ENCODE measurements around the gene SBNO1.
A peak's percentile ranks its signal among the peaks of the same experiment; 100 is the strongest.

The SBNO1 gene

DNA sequence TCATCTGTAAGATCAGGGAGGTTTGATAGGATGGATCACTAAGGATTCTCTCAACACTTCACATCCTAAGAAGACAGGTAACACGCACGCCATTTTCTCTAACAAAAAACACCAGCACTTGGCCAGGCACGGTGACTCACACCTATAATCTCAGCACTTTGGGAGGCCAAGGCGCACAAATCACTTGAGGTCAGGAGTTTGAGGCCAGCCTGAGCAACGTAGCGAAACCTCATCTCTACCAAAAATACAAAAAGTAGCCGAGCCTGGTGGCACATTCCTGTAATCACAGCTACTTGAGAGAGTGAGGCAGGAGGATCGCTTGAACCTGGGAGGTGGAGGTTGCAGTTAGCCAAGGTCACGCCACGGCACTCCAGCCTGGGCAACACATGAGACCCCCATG is 82.5 kb downstream of the SBNO1 start:
- ATAC-seq = no peak
- no peaks in the 10 kb centered on the region for H3K27me3 Mint-ChIP-seq
- no peaks in the 10 kb centered on the region for H3K36me3 Mint-ChIP-seq (ENCODE audit: low read depth)
- H3K27ac Mint-ChIP-seq = no peak overlapping the region
- H3K4me1 Mint-ChIP-seq = peaks cover 6% of the 10 kb centered on the region
- H3K9me3 Mint-ChIP-seq = no peaks in the 10 kb centered on the region
- no peak for DNase-seq
- H3K4me3 Mint-ChIP-seq = no peak overlapping the region

DNA sequence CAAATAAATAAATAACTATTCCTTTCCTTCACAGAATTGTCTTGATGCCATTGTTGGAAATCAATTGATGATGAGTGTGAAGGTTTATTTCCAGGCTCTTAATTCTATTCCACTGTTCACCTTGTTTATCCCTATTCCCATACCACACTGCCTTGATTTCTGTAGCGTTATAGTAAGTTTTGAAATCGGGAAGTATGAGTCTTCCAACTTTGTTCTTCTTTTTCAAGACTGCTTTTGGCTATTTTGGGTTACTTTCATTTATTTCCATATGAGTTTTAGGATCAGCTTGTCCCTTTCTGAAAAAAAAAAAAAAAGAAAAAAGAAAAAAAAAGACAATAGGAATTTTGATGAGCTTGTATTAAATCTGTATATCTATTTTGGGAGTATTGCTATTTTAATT is 83.7 kb downstream of the SBNO1 start:
- Mint-ChIP-seq H3K4me1 (peaks cover 6% of the 10 kb centered on the region), H3K9me3 (no peaks in the 10 kb centered on the region), H3K27ac (no peak overlapping the region), H3K4me3 (no peak overlapping the region), H3K27me3 (no peaks in the 10 kb centered on the region), H3K36me3 (ENCODE audit: low read depth) (no peaks in the 10 kb centered on the region)
- no peak for ATAC-seq
- no peak for DNase-seq

DNA sequence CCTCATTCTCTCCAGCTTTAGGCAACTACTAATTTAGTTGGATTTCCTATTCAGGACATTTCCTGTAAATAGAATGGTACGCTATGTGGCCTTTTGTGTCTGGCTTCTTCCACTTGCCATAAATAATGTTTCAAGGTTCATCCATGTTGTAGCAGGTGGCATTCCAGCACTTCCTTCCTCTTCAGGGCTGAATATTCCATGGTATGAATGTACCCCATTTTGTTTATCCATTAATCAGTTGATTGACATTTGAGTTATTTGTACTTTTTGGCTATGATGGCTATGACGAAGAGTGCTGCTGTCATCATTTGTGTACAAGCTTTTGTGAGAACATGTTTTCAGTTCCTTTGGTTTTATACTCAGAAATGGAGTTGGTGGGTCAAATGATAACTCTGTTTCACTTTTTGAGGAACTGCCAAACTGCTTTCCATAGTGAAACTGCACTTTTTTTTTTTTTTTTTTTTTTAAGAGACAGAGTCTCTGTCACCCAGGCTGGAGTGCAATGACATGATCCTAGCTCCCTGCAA is 86.5 kb downstream of the SBNO1 start:
- no peak overlapping the region for H3K27ac Mint-ChIP-seq
- DNase-seq (no peak), ATAC-seq (peak; percentile 43)
- H3K4me3 Mint-ChIP-seq = no peak overlapping the region
- peaks cover 6% of the 10 kb centered on the region for H3K4me1 Mint-ChIP-seq
- no peaks in the 10 kb centered on the region for H3K27me3 Mint-ChIP-seq
- no peaks in the 10 kb centered on the region for H3K9me3 Mint-ChIP-seq
- H3K36me3 Mint-ChIP-seq (ENCODE audit: low read depth) = no peaks in the 10 kb centered on the region

DNA sequence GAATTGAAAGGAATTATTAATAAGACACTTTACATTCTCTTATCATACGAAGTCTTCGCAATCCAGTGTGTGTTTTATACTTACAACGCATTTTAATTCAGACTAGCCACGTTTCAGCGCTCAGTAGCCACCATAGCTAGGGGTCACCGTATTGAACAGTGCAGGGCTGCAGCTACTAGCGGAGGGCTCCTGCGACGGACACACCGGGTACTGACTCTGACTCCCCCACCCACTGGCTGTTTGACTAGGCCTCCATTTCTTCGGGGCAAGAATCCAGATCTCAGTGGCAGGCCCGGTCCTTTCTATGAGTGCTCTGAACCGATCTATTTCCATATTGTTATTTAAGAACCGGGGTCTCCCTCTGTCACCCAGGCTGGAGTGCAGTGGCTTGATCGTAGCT is 91.5 kb downstream of the SBNO1 start:
- Mint-ChIP-seq H3K9me3 (no peaks in the 10 kb centered on the region), H3K4me3 (peak overlapping the region; percentile 70), H3K4me1 (peaks cover 22% of the 10 kb centered on the region), H3K27me3 (no peaks in the 10 kb centered on the region), H3K27ac (no peak overlapping the region), H3K36me3 (ENCODE audit: low read depth) (no peaks in the 10 kb centered on the region)
- no peak for ATAC-seq
- DNase-seq = no peak

DNA sequence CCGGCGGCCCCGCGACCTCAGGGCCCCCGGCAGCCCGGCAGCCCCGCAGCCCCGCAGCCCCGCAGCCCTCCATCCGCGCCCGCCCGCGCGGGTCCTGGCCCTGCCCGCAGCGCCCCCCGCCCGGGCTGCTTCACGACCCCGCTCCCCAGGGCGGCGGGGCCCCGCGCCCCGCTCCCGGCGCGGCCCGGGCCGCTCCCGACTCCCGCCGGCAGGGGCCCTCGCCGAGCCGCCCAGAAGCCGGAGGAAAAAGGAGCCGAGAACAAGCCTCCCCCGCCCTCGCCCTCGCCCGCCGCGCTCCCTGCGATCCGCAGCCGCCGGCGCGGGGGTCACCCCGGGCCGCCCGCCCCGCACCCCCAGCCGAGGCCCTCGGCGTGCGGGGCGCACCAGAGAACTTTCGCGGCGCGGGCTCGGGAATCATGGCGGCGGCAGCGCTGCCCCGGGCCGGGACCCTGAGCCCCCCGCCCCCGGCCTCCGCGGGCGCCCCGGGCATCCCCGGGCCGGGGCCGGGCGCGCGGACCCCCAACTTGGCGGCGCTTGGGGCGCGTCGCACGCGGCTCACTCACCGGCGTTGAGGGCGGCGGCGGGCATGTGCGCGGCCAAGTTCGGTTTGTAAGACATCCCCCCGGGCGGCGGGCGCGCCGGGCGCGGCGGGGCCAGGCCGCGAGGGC is 93.5 kb downstream of the SBNO1 start:
- H3K4me1 Mint-ChIP-seq = peaks cover 19% of the 10 kb centered on the region
- no peaks in the 10 kb centered on the region for H3K27me3 Mint-ChIP-seq
- H3K36me3 Mint-ChIP-seq (ENCODE audit: low read depth) = peaks cover 2% of the 10 kb centered on the region
- DNase-seq (peak; percentile 79), ATAC-seq (peak; percentile 65)
- no peak overlapping the region for H3K27ac Mint-ChIP-seq
- H3K4me3 Mint-ChIP-seq = no peak overlapping the region
- H3K9me3 Mint-ChIP-seq = no peaks in the 10 kb centered on the region

DNA sequence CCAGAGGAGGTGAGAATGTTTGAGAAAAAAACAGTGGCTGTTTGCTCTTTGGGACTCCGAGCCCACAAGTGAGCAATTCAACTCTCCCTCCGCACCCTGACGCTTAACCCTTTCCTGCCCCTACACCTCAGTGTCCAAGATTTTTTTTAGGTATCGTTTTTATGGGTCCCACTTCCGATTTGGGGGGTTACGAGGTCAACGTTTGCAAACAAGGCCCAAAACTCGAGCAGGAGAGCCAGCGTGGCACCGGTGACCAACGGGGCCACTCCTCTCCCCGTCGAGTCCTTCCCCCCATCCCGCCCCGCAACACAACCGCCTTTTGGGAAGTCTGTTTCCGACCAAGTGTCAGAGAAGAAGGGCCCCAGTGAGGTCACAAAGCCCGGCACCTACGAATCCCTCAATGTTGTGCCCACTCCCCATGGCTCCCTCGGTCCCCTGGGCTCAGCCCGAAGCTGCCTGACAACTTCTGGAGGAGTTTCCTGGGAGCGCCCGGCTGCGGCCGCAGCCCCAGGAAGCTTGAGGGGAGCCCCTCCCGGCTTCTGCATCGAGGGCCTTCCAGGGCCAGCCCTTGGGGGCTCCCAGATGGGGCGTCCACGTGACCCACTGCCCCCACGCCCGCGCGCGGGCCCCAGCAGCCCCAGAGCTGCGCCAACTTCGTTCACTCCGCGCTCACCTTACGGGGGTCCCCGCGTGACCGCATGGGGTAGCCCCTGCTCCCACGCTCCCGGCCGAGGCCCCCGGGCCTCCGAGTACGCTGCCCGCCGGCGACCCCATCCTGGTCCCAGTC is 94.2 kb downstream of the SBNO1 start:
- H3K27ac Mint-ChIP-seq = peak overlapping the region; percentile 90
- DNase-seq (peak; percentile 43), ATAC-seq (peak; percentile 33)
- peak overlapping the region; percentile 89 for H3K4me3 Mint-ChIP-seq
- H3K36me3 Mint-ChIP-seq (ENCODE audit: low read depth) = peaks cover 4% of the 10 kb centered on the region
- H3K4me1 Mint-ChIP-seq = peaks cover 19% of the 10 kb centered on the region
- no peaks in the 10 kb centered on the region for H3K9me3 Mint-ChIP-seq
- no peaks in the 10 kb centered on the region for H3K27me3 Mint-ChIP-seq

DNA sequence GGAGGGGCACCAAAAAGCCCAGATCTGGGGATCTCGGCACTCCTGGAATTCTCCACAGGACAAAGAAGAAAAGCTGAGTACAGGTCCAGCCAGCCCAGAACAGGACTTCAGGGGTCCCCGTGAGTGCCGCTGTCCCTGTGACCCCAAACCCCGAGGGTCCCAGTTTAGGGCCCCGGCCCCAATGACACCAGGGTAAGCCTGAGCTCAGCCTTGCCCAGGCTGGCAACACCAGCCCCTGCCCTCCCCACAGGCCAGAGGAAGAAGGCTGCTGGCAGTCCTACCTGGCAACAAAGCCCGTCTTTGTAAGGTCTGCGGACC is 94.8 kb downstream of the SBNO1 start:
- Mint-ChIP-seq H3K4me1 (peaks cover 19% of the 10 kb centered on the region), H3K27me3 (no peaks in the 10 kb centered on the region), H3K9me3 (no peaks in the 10 kb centered on the region), H3K4me3 (peak overlapping the region; percentile 89), H3K27ac (peak overlapping the region; percentile 90), H3K36me3 (ENCODE audit: low read depth) (peaks cover 4% of the 10 kb centered on the region)
- DNase-seq (no peak), ATAC-seq (no peak)

DNA sequence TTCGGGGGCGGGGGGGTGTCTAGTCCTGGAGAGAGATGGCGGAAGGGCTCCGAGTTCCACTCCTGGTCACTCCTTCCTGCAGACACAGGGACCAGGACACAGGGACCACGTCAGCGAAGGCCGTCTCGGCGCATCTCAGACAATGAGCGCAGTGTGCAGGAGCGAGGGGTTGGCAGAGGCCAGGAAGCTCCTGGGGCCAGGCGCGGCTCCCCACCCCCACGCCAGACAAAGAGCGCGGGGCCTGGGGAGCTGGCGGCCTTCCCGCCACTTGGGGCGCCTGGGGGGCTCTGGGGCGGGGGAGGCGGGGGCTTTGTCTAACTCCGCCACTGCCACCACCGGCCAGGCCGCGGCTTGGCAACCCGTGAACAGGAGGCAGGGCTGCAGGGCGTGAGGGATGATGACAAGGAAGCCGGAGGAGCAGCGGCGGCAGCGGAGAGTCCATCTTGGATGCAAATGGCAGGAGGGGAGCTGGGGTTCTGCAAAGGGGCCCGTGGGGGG is 95.2 kb downstream of the SBNO1 start:
- ATAC-seq (peak; percentile 26), DNase-seq (peak; percentile 49)
- Mint-ChIP-seq H3K4me1 (peaks cover 20% of the 10 kb centered on the region), H3K4me3 (peak overlapping the region; percentile 89), H3K27ac (peak overlapping the region; percentile 80), H3K9me3 (no peaks in the 10 kb centered on the region), H3K27me3 (no peaks in the 10 kb centered on the region), H3K36me3 (ENCODE audit: low read depth) (peaks cover 6% of the 10 kb centered on the region)

DNA sequence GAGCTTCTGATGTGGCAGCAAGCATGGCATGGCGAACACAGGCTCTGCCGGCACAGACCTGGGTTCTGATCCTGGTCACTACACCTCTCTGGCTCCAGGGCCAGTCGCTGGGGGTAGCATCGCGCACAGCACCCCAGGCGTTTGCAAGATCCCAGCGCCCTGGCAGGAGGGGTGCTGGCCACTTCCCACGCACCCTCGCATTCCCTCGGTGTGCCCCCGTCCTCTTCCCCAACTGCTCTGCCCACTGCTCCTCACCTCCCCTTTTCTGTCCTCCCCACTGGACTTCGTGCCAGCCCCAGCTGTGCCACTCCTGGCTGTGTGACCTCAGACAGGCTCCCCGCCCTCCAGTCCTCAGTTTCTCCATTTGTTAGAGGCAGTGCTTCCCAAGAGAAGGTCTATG is 95.8 kb downstream of the SBNO1 start:
- Mint-ChIP-seq H3K4me1 (peaks cover 20% of the 10 kb centered on the region), H3K27ac (peak overlapping the region; percentile 80), H3K9me3 (no peaks in the 10 kb centered on the region), H3K27me3 (no peaks in the 10 kb centered on the region), H3K4me3 (peak overlapping the region; percentile 89), H3K36me3 (ENCODE audit: low read depth) (peaks cover 7% of the 10 kb centered on the region)
- no peak for DNase-seq
- ATAC-seq = no peak

DNA sequence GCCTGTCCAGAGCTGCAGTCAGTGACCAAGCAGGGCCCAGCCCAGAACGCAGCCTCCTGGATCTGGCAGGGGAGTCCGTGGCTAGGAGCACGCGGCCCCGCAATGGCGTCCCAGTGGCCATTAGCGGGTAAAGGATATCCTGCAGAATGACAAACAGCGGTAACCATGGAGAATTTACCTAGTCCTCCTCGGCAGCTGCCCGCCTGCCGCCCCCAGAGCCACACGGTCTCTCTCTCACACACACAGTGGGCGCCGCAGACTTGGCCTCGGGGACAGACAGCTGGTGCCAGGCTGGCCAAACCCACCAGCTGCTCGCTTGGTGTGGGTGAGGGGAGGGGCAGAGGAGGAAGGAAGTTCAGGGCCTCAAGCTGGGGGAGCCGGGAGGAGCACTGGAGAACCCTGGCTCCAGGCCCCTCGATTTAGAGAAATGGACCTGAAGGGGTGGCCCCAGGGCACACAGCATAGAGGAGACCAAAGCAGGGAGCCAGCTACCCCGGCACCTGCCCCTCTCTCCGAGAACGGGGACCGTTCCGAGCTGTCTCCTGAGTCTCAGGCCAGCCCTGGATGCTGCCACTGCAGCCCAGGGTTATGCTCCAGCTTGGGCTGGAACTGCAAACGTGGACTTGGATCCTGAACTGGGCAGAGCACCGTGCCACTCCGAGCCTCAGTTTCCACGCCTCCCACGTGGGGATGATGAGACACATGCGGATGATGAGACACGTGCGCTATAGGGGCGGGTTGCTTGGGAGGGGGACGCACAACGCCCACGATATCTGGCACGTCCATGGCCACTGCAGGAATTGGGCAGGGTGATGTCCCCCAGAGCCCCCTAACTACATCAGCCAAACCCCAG is 96.4 kb downstream of the SBNO1 start:
- Mint-ChIP-seq H3K4me1 (peaks cover 20% of the 10 kb centered on the region), H3K27me3 (no peaks in the 10 kb centered on the region), H3K36me3 (ENCODE audit: low read depth) (peaks cover 10% of the 10 kb centered on the region), H3K9me3 (no peaks in the 10 kb centered on the region), H3K27ac (peak overlapping the region; percentile 60), H3K4me3 (peak overlapping the region; percentile 57)
- DNase-seq (no peak), ATAC-seq (no peak)

DNA sequence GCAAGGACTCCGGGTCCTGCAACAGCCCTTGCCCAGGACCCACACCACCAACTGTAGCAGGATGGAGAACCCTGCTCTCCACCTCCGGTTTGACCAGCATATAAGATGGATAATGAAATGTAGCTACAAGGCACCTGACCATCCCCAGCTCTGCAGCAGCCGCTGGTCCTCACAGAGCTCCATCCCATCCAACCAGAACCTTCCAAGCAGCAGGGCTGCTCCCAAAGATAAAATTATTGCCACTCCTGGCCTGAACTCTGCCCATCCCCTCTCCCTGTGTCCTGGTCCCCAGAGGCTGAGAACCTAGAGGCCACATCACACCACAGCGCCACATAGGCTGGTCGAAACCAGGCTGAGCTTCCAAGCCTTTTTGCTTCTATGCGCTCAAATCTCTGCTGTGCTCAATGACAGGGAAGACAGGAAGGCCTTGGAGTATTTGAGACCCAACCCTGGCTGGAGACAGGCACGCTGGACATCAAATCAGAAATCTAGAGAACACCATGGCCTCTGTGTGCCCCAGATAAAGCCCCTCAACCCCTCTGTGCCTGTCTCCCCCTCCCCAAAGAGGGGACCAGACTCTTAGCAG is 97.2 kb downstream of the SBNO1 start:
- H3K36me3 Mint-ChIP-seq (ENCODE audit: low read depth) = peaks cover 12% of the 10 kb centered on the region
- peaks cover 18% of the 10 kb centered on the region for H3K4me1 Mint-ChIP-seq
- H3K27me3 Mint-ChIP-seq = no peaks in the 10 kb centered on the region
- ATAC-seq (no peak), DNase-seq (no peak)
- peak overlapping the region; percentile 60 for H3K27ac Mint-ChIP-seq
- H3K4me3 Mint-ChIP-seq = no peak overlapping the region
- no peaks in the 10 kb centered on the region for H3K9me3 Mint-ChIP-seq

DNA sequence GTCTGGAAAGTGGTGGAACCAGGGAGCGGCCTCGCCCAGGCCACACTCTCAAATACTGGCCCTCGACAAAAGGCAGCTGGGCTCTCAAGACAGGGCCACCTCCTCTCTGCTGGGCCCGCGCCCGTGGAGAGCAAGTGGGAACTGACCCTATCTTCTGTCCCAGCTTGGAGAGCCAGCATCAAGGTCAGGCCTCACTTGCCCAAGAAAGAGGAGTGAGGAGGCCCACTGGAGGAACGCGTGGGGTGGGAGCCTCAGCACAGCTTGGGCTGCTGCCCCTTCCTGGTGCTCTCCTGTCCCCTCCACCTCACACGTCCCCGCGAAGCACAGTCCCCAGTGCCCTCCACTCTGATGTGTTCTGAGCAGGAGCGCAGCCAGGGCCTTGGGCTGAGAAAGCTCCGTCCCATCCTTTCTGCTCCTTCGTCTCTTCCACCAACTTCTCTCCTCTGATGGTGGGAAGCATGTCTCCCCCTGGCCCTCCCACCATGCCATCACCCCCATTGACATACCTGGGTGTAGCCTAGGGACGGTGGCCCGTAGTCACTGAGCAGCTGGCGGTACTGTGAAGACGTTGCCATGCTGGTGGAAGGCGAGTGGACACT is 97.9 kb downstream of the SBNO1 start:
- no peak for DNase-seq
- no peak overlapping the region for H3K4me3 Mint-ChIP-seq

DNA sequence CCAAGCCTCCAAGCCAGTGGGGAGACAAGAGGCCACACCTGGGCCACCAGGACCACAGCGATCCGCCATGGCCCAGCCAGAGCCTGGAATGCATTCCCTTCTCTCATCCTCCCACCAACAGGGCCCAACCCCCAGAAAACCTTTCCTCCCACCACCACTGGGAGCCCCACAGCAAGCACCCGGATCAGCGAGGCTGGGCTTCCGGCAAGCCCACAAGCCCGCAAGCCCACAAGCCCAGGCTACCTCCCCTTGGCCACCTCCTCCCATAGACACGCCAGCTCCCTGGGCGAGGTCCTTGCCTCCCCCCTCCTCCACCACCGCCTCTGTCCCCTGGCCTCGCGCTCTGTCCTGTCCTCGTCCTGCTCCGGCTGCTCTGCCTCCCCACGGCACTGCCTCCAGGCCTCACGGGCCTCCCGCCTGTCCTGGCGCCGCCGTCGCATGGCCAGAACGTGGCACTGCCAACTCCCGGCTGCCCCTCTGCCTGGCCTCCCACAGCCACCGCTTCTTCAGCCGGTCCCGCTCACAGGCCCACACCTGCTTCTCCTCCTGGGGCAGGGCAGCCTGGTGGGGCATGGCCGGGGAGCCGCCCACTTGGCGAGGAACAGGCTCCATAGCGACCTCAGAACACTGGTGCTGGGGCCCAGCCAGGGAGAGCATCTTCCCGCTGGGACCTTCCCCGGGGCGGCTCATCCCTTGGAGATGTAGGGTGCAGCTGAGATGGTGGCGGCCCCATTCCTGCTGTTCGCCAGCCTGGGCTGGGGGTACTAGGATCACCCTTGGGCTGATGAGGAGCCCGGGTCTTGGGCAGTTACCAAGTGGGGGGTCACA is 98.6 kb downstream of the SBNO1 start:
- Mint-ChIP-seq H3K36me3 (ENCODE audit: low read depth) (peaks cover 18% of the 10 kb centered on the region), H3K27ac (no peak overlapping the region), H3K27me3 (no peaks in the 10 kb centered on the region), H3K4me1 (peaks cover 15% of the 10 kb centered on the region), H3K9me3 (no peaks in the 10 kb centered on the region), H3K4me3 (no peak overlapping the region)
- ATAC-seq (no peak), DNase-seq (no peak)

More for the DNA sequence above, 97.9 kb downstream of the SBNO1 start:
- Mint-ChIP-seq H3K27me3 (no peaks in the 10 kb centered on the region), H3K27ac (no peak overlapping the region), H3K4me1 (peaks cover 15% of the 10 kb centered on the region), H3K36me3 (ENCODE audit: low read depth) (peaks cover 16% of the 10 kb centered on the region), H3K9me3 (no peaks in the 10 kb centered on the region)
- ATAC-seq = no peak

Measured in activated naive CD8-positive, alpha-beta T cell treated with anti-CD3 and anti-CD28 coated beads, Interleukin-2, amount 50 U/mL, for 24 hours (primary cell).